ENCODE measurements around the gene USP34.

USP34 gene

DNA sequence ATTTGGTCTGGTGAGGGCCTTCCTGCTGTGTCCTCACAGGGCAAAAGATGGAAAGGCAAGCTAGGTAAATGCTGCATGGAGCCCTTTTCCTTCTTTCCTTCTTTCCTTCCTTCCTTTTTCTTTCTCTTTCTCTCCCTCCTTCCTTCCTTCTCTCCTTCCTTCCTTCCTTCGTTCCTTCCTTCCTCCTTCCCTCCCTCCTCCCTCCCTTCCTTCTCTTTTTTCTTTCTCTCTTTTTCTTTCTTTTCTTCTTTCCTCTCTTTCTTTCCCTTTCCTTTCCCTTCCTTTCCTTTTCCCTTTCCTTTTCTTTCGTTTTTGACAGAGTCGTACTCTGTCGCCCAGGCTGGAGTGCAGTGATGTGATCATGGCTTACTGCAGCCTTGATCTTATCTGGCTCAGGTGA lies 332.0 kb downstream of the USP34 start:
- DNase-seq: no peak
